Stimulated activated CD8-positive, alpha-beta memory T cell treated with anti-CD3 and anti-CD28 coated beads, Interleukin-15, amount 100 ng/mL, for 48 hours (primary cell): ENCODE data around the gene PTPRJ.

Experiments
- DNase-seq, 2 donors: peaks; one replicate each; pipeline ENCODE4 v3.0.0-alpha.2; 2020; ENCODE audit warnings: low read depth in 2 of 2

Gene PTPRJ

DNA sequence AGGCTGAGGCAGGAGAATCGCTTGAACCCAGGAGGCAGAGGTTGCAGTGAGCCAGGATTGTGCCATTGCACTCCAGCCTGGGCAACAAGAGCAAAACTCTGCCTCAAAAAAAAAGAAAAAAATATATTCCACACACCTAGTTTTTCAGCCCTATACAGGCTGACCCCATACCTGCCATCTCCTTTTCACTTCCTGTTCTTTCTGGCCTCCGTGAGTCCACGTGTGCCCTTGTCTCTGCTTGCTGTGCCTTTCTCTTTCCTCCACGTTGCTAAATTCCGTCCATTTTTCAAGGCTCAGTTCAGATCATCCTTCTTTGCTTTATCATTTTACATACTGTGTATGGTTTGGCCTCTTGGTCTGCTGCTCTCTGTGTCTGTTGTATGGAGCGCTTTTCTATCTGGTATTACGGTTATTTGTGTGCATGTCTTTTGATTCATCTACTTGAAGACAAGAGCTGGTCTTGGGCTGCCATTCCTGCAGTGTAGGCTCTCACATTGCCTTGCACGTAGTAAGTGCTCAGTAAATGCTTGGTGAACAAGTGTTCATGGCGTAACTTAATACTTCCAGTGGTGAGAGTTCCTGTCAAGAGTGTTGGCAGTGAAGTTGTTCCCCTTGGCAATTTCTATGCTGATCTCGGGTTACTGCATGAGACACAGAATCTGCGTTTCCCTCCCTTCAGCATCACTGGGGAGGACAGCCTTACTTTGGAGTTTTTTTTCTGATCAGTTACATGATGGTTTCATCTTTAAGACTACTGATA is 57.5 kb downstream of the PTPRJ start:
- DNase-seq: no peak

DNA sequence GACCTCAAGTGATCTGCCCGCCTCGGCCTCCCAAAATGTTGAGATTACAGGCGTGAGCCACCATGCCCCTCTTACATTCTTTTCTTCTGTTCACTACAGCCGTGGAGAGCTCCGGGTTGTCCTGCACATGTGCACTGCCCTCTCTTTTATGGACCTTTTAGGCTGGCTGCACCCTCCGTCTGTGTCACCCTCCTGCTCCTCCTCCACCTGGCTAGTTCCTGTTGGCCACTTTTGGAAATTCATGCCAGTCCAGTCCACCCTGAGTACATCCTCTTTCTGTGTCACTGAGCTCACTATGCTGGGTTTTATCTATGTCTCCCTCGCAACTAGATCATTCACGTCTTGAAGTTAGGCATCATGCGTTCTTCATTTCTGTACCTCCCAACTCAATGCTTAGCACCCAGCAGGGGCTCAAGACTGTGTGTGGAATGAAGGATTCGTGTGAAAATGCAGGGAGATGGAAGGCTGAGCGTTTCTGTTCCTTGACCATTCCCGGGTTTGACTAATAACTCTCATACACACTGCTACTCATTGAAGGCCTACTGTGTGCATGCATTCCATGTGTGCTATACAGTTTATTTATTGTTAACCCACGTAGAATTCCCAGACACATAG is 60.6 kb downstream of the PTPRJ start:
- DNase-seq: no peak

DNA sequence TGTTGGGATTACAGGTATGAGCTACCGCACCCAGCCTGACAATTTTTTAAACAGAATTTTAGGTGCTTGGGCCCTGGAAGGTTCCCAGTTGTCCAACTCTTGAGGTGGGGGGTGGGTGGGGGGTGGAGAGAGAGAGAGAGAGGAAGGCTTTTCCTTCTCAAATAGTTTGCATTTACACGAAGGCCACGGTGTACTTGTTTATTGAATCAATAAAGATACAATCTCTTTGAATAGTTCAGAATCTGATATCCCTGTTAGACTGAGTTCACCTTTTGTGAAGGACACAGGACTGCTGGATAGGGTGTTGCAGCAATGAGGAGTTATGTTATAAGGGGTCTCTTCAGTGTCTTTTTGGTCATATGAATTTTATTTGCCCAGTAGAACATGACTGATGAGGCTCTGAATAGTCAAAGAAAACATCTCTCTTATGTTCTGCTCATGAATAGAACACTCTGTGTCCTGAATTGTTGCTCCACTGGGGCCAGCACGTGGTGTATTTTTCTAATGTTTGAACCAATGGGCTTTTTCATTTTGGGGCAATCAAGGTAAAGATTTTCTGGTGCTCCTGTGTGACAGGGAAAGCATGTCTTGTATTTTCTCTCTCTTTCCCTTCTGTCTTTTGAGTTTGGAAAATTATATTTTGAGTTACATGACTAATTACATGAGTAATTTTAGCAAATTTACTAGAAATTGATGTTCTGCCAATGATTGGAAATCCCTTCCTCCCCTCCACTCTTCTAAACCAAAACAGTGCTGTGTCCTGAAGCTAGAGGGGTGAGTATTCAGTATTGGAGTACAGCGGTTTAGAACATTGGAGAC is 61.7 kb downstream of the PTPRJ start:
- DNase-seq: no peak

DNA sequence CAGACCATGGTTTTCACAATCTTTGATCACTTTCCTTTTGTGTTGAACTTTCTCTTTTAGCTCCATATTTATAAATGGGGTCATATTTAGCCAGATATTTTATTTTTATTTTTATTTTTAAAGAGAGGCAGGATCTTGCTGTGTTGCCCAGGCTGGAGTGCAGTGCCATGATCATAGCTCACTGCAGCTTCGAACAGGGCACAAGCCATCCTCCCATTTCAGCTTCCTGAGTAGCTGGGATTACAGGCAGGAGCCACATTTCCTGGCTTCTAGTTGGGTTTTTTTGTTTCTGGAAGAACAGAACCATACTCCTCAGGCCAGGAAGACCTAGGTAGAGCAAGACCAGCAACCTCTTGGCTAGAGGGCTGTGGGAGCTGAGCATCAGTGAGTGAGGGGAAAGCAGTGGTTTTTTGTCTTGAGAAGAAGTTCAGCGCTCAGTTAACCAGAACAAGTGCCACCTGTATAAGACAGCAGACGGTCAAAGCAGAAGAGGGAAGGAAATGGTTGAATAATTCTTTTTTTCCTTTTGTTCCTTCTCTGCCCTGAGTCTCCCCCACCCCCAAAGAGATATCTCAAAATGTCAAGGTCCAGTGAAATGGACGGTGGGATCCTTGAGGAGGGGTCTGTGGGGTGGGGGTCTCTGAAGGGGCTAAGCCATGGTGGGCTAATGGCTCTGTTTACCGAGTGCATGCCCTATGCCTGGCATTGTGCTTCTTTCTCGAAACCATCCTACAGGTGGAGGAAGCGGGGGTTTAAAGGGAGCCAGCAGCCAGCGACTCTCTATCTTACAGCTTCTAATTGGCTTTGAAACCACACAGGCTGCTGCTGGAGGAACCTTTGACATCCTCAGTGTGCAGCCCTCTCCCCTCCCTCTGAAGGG is 63.0 kb downstream of the PTPRJ start:
- no peak for DNase-seq

DNA sequence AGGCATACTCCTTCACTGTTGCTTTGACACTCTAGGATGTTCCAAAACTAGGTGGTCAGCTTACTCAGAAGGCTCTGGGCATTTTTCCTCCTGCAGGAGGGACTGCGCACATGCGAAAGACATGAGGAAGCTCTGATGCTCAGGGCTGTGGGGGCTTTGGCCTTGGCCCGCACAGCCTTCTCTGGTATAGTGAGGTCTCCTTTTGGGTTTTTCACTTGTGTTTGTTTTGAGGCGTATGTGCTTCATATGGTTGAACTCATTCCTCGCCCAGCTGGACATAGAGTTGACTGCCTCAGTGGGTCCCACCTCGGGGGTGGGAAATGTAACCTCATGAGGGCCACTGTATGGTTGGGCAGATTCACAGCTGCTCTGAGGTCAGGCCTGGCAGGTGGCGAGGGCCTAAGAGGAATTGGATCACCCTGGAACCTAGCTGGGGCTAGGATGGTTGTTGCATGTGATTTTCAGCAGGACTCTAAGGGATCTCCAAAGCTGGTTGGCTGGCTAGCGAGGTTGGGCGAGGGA is 63.7 kb downstream of the PTPRJ start:
- DNase-seq: no peak

DNA sequence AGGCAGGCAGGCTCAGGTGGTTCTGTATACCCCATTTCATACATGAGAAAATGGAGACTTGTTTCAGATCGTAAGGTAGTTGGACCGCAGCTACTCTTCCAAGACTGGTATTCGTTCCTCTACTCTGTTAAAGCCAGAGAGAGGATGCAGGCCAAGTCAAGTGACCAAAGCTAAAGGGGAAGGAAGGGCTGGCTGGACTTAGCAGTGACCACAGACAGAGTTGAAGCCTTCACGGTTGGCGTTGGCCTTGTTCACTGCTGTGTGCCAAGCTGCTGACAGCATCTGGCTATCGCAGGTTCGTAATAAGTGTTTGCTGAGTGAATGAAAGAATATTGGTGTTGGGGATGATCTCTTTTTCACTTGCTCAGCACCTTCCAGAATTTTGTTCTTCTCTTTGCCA is 64.2 kb downstream of the PTPRJ start:
- DNase-seq: no peak

DNA sequence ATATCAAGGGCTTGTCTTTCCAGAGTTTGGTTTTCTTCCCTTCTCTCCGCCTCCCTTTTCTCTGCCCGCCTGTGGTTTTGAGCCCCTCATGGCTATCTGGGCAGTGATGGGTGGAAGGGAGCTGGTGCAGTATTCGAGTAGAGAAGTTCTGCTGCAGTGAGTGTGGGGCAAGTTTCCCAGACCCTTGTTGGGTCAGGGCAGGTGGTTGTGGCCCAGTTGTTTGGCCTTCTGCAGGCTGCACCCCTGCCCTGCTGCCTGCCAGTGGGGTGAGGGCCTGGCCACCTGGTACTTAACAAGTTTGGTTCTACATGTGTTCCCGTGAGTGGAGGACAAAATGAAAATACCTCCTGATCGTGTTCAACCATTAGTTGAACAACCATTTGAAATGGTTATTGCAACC is 65.2 kb downstream of the PTPRJ start:
- DNase-seq: no peak

DNA sequence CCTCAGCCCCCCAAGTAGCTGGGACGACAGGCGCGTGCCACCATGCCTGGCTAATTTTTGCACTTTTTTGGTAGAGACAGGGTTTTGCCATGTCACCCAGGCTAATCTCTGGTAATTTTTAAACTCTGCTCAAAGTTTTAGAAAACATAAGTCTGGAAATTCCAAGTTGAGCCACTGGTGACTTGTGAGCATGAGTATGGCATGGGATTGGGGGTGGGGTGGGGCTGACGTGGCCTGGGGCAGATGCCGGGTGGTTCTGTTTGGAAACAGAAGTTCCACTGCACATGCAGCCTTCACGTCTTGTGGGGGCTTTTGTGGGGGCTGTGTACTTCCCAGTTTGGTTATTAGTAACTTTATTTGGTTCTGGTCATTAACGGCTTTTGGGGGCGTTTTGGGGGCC is 67.3 kb downstream of the PTPRJ start:
- no peak for DNase-seq

DNA sequence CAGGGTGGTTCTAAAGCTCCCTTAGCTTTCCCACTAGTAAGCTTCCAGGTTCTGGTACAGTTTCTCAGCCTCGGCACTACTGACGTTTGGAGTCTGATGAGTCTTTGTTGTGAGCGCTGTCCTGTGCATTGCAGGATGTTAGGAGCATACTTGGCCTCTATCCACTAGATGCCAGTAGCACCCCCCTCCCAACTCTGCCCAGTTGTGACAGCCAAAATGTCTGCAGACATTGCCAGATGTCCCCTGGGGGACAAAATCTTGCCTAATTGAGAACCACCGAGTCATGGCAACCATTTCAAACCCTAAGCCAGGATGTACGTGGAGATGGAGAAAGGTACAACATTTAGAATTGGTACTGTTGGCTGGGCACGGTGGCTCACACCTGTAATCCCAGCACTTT is 68.7 kb downstream of the PTPRJ start:
- no peak for DNase-seq

DNA sequence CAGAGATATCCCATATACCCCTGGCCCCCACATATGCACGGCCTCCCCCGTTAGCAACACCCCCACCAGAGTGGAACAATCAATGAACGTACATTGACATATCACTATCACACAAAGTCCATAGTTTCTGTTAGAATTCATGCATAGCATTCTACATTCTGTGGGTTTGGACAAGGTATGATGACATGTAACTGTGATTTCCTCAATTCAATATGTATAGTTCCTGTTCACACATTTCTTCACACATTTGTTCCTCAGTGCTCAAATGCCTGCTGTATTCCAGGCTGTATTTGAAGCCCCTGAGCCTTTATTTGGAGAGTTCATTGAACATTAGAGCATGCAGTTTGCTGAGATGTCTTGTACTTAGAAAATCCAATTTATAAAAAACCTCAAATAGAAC is 69.9 kb downstream of the PTPRJ start:
- DNase-seq: no peak

DNA sequence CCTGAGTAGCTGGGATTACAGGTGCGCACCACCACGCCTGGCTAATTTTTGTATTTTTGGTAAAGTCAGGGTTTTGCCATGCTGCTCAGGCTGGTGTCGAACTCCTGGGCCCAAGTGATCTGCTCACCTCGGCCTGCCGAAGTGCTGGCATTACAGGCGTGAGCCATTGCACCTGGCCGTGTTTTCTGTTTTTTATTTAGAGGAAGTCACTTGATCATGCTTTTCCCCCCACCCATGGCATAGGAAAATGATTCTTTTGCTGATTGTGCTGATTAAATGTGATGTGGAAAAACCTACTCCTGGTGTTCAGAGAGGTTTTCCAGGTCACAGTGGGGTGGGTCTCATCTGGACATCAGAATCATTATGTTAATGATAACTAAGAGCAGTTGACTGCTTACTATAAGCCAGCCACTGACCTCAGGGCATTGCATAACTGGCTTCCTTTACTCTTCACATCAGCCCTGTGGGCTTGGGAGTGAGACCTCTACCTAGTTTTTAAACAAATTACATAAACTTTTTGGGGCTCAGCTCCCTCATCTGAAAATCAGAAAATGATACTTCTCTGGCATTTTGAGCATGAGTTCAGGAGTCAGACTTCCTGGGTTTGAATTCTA is 71.0 kb downstream of the PTPRJ start:
- no peak for DNase-seq

DNA sequence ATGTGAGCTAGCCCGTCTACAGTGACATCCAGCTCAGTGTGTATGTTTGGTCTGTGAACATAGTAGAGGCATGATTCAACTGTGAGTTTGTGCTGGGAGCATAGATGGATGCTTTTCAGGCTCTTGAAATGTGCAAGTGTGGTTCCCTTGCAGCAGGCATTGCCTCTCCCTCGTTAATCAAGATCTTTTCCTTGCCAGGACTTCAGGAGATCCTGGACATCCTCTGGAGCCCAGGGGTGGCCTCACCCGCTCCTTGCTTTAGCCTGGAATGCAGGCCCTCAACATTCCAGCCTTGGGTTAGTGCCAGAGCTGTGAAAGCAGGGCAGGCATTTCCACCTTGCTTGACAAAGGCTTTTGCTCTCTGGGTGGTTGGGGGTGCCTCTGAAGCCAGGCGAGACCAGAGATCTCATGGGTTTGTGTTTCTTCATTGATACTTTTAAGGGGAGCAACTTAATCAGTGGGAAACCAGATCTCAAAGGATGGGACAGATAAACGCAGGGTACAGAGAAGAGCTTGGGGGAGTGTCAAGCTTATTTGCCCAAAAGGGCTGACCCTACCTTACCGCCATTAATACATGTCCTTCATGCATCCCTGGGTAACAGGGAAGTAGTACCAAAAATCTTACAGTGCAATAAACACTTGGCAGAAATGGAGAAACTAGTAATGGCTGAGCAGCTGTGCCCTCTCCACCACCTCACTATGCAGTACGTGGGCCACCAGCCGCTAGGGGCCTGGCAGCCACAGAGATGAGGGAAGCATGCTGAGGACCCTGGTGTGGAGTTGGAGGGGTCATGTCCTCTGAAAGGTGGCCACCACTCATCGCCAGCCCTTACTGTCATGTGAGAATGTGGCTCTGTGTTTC is 72.1 kb downstream of the PTPRJ start:
- DNase-seq: no peak

DNA sequence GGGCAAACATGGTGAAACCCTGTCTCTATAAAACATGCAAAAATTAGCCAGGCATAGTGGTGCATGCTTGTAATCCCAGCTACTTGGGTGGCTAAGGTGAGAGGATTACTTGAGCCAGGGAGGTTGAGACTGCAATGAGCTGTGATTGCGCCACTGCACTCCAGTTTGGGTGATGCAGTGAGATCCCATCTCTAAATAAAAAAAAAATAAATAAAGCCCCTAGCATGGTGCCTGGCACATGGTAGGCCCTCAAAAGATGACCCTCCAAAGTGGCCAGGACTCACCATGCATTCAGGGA is 74.6 kb downstream of the PTPRJ start:
- DNase-seq: no peak

DNA sequence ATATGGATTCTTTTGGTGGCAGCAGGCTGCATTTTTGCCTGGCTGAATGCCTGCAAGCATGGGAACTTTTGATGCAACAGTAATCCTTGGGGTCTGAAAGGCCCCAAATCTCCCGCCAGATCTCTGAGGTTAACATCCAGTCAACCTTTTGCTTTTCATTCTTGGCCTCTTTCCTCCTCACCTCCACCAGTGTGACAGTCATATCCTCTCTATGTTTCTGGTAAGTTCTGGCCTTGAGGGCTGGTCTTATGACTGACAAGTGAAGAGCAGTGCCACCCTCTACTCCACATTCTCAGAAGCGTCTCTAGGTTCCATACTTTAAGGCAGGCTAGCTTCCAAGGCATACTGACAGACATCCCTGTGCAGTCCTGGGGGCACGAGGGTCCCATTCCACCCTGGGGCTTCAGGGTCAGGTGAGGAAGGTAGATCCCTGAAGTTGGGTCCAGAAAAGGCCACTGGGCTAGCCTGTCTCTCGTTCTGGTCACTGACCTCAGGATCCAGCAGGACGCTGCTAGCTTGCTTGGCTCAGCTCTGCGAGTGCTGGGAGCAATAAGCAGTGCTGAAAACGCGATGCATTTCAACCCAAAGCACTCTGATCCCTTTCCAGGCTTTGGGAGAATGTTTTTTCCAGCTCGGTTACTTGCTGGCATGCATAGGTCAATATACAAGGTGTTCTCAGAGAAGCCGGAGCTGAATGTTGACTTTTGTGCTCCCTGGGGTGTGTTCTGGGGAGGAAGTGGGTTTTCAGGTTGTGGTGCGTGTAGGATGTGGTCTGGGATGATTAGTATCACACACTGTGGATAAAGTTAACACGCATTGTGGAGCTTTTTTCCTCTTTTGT is 75.2 kb downstream of the PTPRJ start:
- DNase-seq: peak; percentile 42 to 56

DNA sequence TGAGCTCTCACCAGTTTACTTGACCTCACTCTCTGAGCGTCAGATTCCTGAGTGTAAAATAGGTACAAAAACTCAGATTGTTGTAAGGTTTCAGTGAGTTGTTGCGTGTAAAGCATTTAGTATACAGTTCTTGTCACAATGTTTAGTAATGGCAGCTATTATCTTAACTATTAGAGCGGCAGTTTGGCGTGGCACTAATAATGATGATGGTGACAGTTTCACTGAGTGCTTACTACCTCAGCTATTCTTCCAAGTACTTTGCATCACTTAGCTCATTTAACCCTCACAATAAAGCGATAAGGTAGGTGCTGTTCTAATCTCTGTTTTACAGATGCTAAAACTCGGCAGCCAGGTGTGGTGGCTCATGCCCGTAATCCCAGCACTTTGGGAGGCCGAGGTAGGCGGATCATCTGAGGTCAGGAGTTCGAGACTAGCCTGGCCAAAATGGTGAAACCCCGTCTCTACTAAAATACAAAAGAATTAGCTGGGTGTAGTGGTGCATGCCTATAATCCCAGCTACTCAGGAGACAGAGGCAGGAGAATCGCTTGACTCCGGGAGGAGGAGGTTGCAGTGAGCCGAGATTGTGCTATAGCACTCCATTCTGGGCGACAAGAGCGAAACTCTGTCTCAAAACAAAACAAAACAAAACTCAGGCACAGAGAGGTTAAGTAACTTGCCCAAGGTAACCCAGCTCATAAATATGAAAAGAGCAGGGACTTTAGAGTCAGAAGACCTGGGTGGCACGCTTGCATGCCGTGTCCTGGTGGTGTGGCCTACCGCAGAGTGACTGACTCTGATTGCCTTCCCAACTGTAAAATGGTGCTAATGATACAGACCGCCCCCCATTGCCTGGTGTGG is 76.2 kb downstream of the PTPRJ start:
- no peak for DNase-seq

DNA sequence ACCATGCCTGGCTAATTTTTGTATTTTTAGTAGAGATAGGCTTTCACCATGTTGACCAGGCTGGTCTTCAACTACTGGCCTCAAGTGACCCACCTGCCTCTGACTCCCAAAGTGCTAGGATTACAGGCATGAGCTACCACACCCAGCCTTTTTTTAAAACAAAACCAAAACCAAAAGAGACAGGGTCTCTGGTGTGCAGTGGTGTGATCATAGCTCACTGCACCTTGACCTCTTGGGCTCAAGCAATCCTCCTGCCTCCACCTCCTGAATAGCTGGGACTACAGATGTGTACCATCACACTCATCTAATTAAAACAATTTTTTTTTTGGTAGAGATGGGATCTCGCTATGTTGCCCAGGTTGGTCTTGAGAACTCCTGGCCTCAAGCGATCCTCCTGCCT is 77.7 kb downstream of the PTPRJ start:
- no peak for DNase-seq

DNA sequence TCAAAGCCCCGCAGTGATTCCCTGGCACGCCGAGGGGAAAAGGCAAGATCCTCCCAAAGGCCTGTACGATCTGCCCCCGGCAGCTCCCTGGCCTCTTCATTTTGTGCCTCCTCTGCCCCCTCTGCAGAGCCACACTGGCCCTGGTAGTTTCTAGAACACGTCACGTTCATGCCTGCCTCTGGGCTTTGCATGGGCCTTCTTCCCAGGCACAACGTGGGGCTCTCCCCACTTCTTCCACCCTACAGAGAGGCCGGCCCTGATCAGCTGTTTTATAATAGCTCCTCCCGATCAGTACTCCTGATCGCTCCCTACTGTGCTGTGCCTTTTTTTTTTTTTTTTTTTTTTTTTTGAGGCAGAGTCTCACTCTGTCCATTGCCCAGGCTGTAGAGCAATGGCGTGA is 78.4 kb downstream of the PTPRJ start:
- no peak for DNase-seq

DNA sequence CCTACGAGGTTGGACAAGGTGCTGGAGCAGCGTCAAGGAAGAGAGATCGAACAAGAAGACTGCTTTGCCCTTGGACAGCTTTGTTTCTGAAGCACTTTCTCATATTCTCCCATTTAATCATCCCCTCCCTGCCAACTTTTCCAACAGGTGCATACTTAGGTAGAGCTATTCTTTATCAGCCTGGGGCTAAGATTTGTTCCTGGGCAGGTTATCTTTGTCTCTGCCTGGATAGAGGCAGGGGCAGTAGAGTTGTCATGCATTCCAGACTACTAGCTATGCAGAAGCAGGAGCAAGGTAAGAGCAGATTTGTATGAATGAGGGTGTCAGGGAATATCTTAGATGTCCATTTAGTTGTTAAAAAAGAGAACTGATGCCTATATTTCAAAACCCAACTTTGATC is 82.3 kb downstream of the PTPRJ start:
- no peak for DNase-seq
